ENCODE results near the gene MRAS. TPM values are rescaled to one million over a fixed set of nuclear protein-coding genes. Genes with fewer than 3 reads are reported as not detected.

MRAS gene
- polyA plus RNA-seq, 3 donors = 6.2 to 13.2 (median 8.3) TPM

DNA sequence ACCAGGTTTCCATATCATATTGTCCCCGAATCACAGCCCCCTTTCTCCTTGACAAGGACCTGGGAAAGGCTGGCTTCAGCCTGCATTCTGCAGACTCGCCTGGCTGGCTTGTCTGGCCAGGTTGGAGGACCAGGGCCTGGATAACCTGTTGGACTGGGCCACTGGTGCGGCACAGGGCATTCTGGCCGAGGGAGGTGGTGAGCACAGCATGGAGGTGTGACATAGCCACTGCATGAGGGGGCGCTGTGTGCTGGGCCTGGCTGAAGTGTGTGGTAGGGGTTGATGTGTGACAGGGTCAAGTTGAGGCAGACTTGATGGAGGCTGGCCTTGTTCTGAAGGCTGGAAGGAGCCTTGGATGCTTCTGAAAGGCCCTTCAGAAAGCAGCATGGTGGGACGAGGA, 88.9 kb downstream of the MRAS start:
- H3K9me3 Mint-ChIP-seq = peaks cover 0 to 11% (median 7%) of the 10 kb centered on the region in 7 donors
- Histone ChIP-seq H3K4me3 (replicated peaks in 1 of 3; ENCODE audit: low read depth in 2 of 3, low read length in 3 of 3) (no peak overlapping the region), H3K9me3 (replicated peaks in 1 of 2; ENCODE audit: control insufficient read depth in 1 of 2, insufficient read depth in 1 of 2, low read length in 2 of 2) (peaks cover 0 to 16% of the 10 kb centered on the region in 2 donors), H3K9ac (ENCODE audit: insufficient read depth, low read length, poor library complexity, severe bottlenecking) (no peak overlapping the region), H3K27me3 (ENCODE audit: control insufficient read depth in 2 of 2, insufficient read depth in 2 of 2, low read length in 2 of 2) (peaks cover 22 to 52% of the 10 kb centered on the region in 2 donors), H3K36me3 (replicated peaks in 1 of 2; ENCODE audit: control insufficient read depth in 1 of 2, insufficient read depth in 2 of 2, low read length in 2 of 2) (no peaks in the 10 kb centered on the region), H3K79me2 (ENCODE audit: insufficient read depth, low read length) (no peaks in the 10 kb centered on the region), H4K20me1 (ENCODE audit: insufficient read depth, low read length) (no peaks in the 10 kb centered on the region), H3K4me2 (replicated peaks; ENCODE audit: extremely low read depth, low read length, poor library complexity, severe bottlenecking) (no peak overlapping the region), H3K27ac (ENCODE audit: low read depth in 1 of 2, low read length in 2 of 2) (no peak overlapping the region), H2AFZ (ENCODE audit: insufficient read depth, low read depth, low read length, poor library complexity, severe bottlenecking) (no peak overlapping the region), H3K4me1 (ENCODE audit: control insufficient read depth in 1 of 2, insufficient read depth in 2 of 2, low read length in 2 of 2) (peaks cover 21 to 25% of the 10 kb centered on the region in 2 donors)
- peaks cover 18% of the 10 kb centered on the region for H3K4me1 Mint-ChIP-seq
- TF ChIP-seq, protein P1, sequence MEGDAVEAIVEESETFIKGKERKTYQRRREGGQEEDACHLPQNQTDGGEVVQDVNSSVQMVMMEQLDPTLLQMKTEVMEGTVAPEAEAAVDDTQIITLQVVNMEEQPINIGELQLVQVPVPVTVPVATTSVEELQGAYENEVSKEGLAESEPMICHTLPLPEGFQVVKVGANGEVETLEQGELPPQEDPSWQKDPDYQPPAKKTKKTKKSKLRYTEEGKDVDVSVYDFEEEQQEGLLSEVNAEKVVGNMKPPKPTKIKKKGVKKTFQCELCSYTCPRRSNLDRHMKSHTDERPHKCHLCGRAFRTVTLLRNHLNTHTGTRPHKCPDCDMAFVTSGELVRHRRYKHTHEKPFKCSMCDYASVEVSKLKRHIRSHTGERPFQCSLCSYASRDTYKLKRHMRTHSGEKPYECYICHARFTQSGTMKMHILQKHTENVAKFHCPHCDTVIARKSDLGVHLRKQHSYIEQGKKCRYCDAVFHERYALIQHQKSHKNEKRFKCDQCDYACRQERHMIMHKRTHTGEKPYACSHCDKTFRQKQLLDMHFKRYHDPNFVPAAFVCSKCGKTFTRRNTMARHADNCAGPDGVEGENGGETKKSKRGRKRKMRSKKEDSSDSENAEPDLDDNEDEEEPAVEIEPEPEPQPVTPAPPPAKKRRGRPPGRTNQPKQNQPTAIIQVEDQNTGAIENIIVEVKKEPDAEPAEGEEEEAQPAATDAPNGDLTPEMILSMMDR (IDR thresholded peaks at IDR 0.05) = no peak
- no peak for DNase-seq
- H3K4me3 Mint-ChIP-seq = no peak overlapping the region
- H3K27ac Mint-ChIP-seq = no peak overlapping the region
- intact Hi-C loops (cut with micrococcal nuclease) = no loop called here
- WGBS (ENCODE audit: insufficient coverage) = 94% methylated on average over 6 of the region's 6 CpGs
- peaks cover 48 to 52% (median 50%) of the 10 kb centered on the region in 3 donors for H3K27me3 Mint-ChIP-seq (ENCODE audit: low read depth in 3 of 3)
- no peaks in the 10 kb centered on the region for H3K36me3 Mint-ChIP-seq

DNA sequence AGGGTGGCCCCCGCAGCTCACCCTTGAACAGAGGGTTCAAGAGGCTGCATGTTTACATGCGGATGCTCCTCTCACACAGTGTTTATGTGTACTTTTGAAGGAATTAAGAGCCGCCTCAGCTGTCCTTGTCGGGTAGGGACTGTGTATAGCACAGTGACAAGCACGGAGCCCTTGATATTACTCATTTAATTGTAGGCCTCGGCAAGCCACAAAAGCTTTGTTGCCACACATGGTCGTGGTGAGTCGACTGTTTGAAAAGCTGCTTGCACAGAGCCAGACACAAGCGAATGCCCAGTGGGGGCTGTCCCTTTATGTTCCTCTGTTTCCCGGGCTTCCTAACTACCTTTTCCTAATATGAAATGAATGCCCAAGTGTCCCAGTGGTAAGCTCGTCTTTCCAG, 90.5 kb downstream of the MRAS start:
- Histone ChIP-seq H3K36me3 (replicated peaks in 1 of 2; ENCODE audit: control insufficient read depth in 1 of 2, insufficient read depth in 2 of 2, low read length in 2 of 2) (no peaks in the 10 kb centered on the region), H3K4me3 (replicated peaks in 1 of 3; ENCODE audit: low read depth in 2 of 3, low read length in 3 of 3) (no peak overlapping the region), H4K20me1 (ENCODE audit: insufficient read depth, low read length) (no peaks in the 10 kb centered on the region), H3K79me2 (ENCODE audit: insufficient read depth, low read length) (no peaks in the 10 kb centered on the region), H3K9ac (ENCODE audit: insufficient read depth, low read length, poor library complexity, severe bottlenecking) (no peak overlapping the region), H3K27ac (ENCODE audit: low read depth in 1 of 2, low read length in 2 of 2) (no peak overlapping the region), H3K27me3 (ENCODE audit: control insufficient read depth in 2 of 2, insufficient read depth in 2 of 2, low read length in 2 of 2) (peaks cover 12 to 38% of the 10 kb centered on the region in 2 donors), H3K9me3 (replicated peaks in 1 of 2; ENCODE audit: control insufficient read depth in 1 of 2, insufficient read depth in 1 of 2, low read length in 2 of 2) (peaks cover 0 to 14% of the 10 kb centered on the region in 2 donors), H3K4me1 (ENCODE audit: control insufficient read depth in 1 of 2, insufficient read depth in 2 of 2, low read length in 2 of 2) (peaks cover 18% of the 10 kb centered on the region in 2 donors), H2AFZ (ENCODE audit: insufficient read depth, low read depth, low read length, poor library complexity, severe bottlenecking) (no peak overlapping the region), H3K4me2 (replicated peaks; ENCODE audit: extremely low read depth, low read length, poor library complexity, severe bottlenecking) (no peak overlapping the region)
- Mint-ChIP-seq H3K4me3 (no peak overlapping the region), H3K27ac (no peak overlapping the region), H3K4me1 (peaks cover 13% of the 10 kb centered on the region), H3K9me3 (peaks cover 0 to 9% (median 4%) of the 10 kb centered on the region in 7 donors), H3K27me3 (ENCODE audit: low read depth in 3 of 3) (peaks cover 35 to 37% (median 37%) of the 10 kb centered on the region in 3 donors), H3K36me3 (no peaks in the 10 kb centered on the region)
- WGBS (ENCODE audit: insufficient coverage) = 77% methylated on average over 10 of the region's 11 CpGs
- intact Hi-C loops (cut with micrococcal nuclease) = no loop called here
- TF ChIP-seq, protein P1 (IDR thresholded peaks at IDR 0.05) = no peak
- DNase-seq = no peak

All from CD14-positive monocyte (primary cell).